GM12878 (cell line): ENCODE measurements around the gene CTRB2. TPM values are rescaled to one million over a fixed set of nuclear protein-coding genes. Genes with fewer than 3 reads are reported as not detected.
"Not testable (repeated sequence)": the region's sequence is repeated elsewhere in the genome, so short reads cannot be mapped to it uniquely, and the experiment has no call there.

Experiments used
- ATAC-seq: fragments of 200-7000 bp; cut with Tn5 transposase; 3 replicates; pipeline ENCODE4 v1.9.1; 2020; ENCODE audit warnings: mild to moderate bottlenecking, moderate library complexity
- BruUV-seq: library from RNA; stranded (reverse); fragments of 400-500 nt; replicated peaks from 2 replicates; lab custom pipeline; 2021; lab: Mats Ljungman, UMichigan
- CTCF ChIA-PET: fragments of 300-600 bp; sonication (Branson Sonifier 250); formaldehyde crosslinking; extraction: SDS; loops from one replicate; lab custom pipeline; 2021; ENCODE audit warnings: inconsistent platforms; lab: Yijun Ruan, JAX
- POLR2A ChIA-PET: fragments of 350-600 bp; formaldehyde crosslinking; extraction: SDS; loops from one replicate; lab custom pipeline; 2021; ENCODE audit warnings: inconsistent platforms; lab: Charles Lee
- RAD21 ChIA-PET: fragments of 300-600 bp; sonication (Branson Sonifier 250); formaldehyde crosslinking; loops from one replicate; lab custom pipeline; 2023; ENCODE audit warnings: antibody characterized with exemption; ENCODE audit not compliant: unreplicated experiment; lab: Charles Lee
- SMC1A ChIA-PET: fragments of 300-600 bp; sonication (Branson Sonifier 250); formaldehyde crosslinking; loops from one replicate; lab custom pipeline; 2023; ENCODE audit not compliant: unreplicated experiment, uncharacterized antibody; lab: Charles Lee
- DNase-seq: peaks from one replicate; pipeline ENCODE4 v3.0.0-alpha.2; 2011; ENCODE audit warnings: low read depth, low spot score
- FAIRE-seq: peaks from 3 replicates; lab custom pipeline; 2011; peaks lifted over from hg19 to GRCh38; lab: Jason Lieb, UNC
- H2AFZ ChIP-seq: 2 replicates; pipeline ENCODE4 v1.6.0; 2011; ENCODE audit warnings: low read depth, low read length, control low read depth; ENCODE audit not compliant: control insufficient read depth
- H3K27ac ChIP-seq: 2 replicates; pipeline ENCODE4 v1.5.1; 2011; ENCODE audit warnings: control low read depth; ENCODE audit not compliant: control insufficient read depth, insufficient read depth
- H3K27me3 ChIP-seq, 2 experiments: replicated peaks in 1 of 2; 2 replicates each; pipeline versions ENCODE4 v1.6.0 to v1.6.1; 2011; ENCODE audit warnings: low read length in 1 of 2; ENCODE audit not compliant: control insufficient read depth in 2 of 2, insufficient read depth in 2 of 2
- H3K36me3 ChIP-seq, 2 experiments: 2 replicates each; pipeline ENCODE4 v1.5.1; 2011; ENCODE audit warnings: low read length in 1 of 2; ENCODE audit not compliant: control insufficient read depth in 2 of 2, insufficient read depth in 2 of 2
- H3K4me1 ChIP-seq: 2 replicates; pipeline ENCODE4 v1.6.1; 2011; ENCODE audit warnings: mild to moderate bottlenecking, low read length, moderate library complexity, mixed read lengths; ENCODE audit not compliant: control insufficient read depth, insufficient read depth
- H3K4me2 ChIP-seq: 2 replicates; pipeline ENCODE4 v1.6.0; 2011; ENCODE audit warnings: control low read depth; ENCODE audit not compliant: control insufficient read depth, insufficient read depth
- H3K4me3 ChIP-seq: fragments of 200-600 bp; sonication (generic); 2 replicates; pipeline ENCODE4 v1.5.1; 2016
- H3K79me2 ChIP-seq: 2 replicates; pipeline ENCODE4 v1.6.0; 2011; ENCODE audit warnings: low read length; ENCODE audit not compliant: control insufficient read depth, insufficient read depth
- H3K9ac ChIP-seq: 2 replicates; pipeline ENCODE4 v1.8.0; 2011; ENCODE audit warnings: low read length, control low read depth, mixed read lengths; ENCODE audit not compliant: control insufficient read depth, insufficient read depth
- H3K9me3 ChIP-seq: replicated peaks from 3 replicates; pipeline ENCODE4 v1.5.1; 2011; ENCODE audit warnings: mild to moderate bottlenecking, low read length; ENCODE audit not compliant: control insufficient read depth, insufficient read depth
- H4K20me1 ChIP-seq: 2 replicates; pipeline ENCODE4 v1.6.0; 2011; ENCODE audit not compliant: control insufficient read depth, insufficient read depth
- CBX3 ChIP-seq: fragments of 200-600 bp; sonication (generic); IDR thresholded peaks from 2 replicates; pipeline ENCODE4 v1.6.1; 2016; ENCODE audit warnings: low read depth, borderline replicate concordance
- HCFC1 ChIP-seq: fragments of 150-350 bp; IDR thresholded peaks from 2 replicates; pipeline ENCODE4 v1.6.1; 2014; ENCODE audit warnings: low read length
- POLR2AphosphoS5 ChIP-seq: IDR thresholded peaks from 2 replicates; pipeline ENCODE4 v1.6.1; 2011; ENCODE audit warnings: mild to moderate bottlenecking, low read length, inconsistent platforms
- TBL1XR1 ChIP-seq: IDR thresholded peaks from 2 replicates; pipeline ENCODE4 v1.6.1; 2012; ENCODE audit warnings: low read depth, low read length, improper control_type of control experiment
- WGBS: methylation state at CpG from one replicate; pipeline ENCODE4 v1.1.6; 2016; ENCODE audit warnings: low lambda C conversion rate; ENCODE audit not compliant: insufficient replicate concordance, insufficient coverage; ENCODE audit errors: missing lambda C conversion rate; 5-methylcytosine and 5-hydroxymethylcytosine counted together
- in situ Hi-C: fragments of 300-500 bp; cut with MboI; formaldehyde crosslinking; loops from 9 replicates; pipeline ENCODE4 v1.14.3; 2018; ENCODE audit warnings: mixed read lengths
- intact Hi-C: fragments of 100-400 bp; cut with micrococcal nuclease; formaldehyde crosslinking; loops from one replicate; pipeline ENCODE4 v1.14.2; 2022; ENCODE audit not compliant: unreplicated experiment
- polyA plus RNA-seq, 11 experiments: library from polyadenylated mRNA; depleted of rRNA in 4 of 11; unstranded in 6 of 11; stranded (reverse) in 5 of 11; fragments of >200 nt; fragmentation: Nextera tagmentation in 4 of 11; fragmentation: Illumina TruSeq in 1 of 11; extraction: Ambion mirVana in 4 of 11; extraction: Trizol in 1 of 11; gene quantifications; 1 replicate in 1 of 11; 2 replicates in 10 of 11; pipeline versions ENCODE4 v1.2.1 to v1.2.3, GENCODE V29; 2011 to 2016; ENCODE audit warnings: inconsistent platforms in 2 of 11, missing spikeins in 2 of 11, low read depth in 1 of 11
- total RNA-seq, 4 experiments: library from RNA; depleted of rRNA in 3 of 4; stranded (reverse); fragments of >200 nt in 3 of 4; fragmentation: Illumina TruSeq in 1 of 4; extraction: Trizol in 1 of 4; gene quantifications; 2 replicates each; pipeline versions ENCODE4 v1.2.1 to v1.2.3, GENCODE V29; 2013 to 2021
- TF ChIP-seq, protein P1 (sequence below), 3 experiments: IDR thresholded peaks in 2 of 3; conservative IDR thresholded peaks in 1 of 3; 2 replicates each; pipeline ENCODE4 v1.5.1; 2011; ENCODE audit warnings: low read depth in 3 of 3, low read length in 3 of 3, mild to moderate bottlenecking in 3 of 3, control low read depth in 2 of 3, moderate library complexity in 2 of 3, inconsistent platforms in 1 of 3, mixed read lengths in 1 of 3; ENCODE audit not compliant: control insufficient read depth in 2 of 3, insufficient read depth in 1 of 3; ENCODE audit errors: extremely low read depth in 1 of 3

The CTRB2 gene
- total and polyA plus RNA-seq, 10 of the 15 experiments (the other 5 are each of a cell fraction or from before 2014, with no cell fraction given), result 9.4 TPM; not detected in 9

DNA sequence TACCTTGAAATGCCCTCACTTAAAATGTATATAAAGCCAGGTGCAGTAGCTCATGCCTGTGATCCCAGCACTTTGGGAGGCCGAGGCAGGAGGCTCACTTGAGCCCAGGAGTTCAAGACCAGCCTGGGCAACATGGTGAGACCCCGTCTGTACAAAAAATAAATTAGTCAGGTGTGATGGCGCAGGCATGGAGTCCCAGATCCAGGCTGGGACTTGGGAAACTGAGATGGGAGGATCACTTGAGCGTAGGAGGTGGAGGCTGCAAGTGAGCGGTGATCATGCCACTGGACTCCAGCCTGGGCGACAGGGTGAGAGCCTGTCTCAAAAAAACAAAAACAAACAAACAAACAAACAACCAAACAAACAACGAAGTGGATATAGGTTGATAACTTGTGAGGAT, 2.6 kb upstream of the CTRB2 start:
- H3K27ac ChIP-seq, POLR2A ChIA-PET, H3K27me3 ChIP-seq, H3K9ac ChIP-seq, H3K4me2 ChIP-seq, ATAC-seq, BruUV-seq, H3K36me3 ChIP-seq, H2AFZ ChIP-seq, H4K20me1 ChIP-seq, intact Hi-C loops, H3K79me2 ChIP-seq, DNase-seq, H3K4me3 ChIP-seq, RAD21 ChIA-PET, SMC1A ChIA-PET, in situ Hi-C loops, FAIRE-seq, H3K4me1 ChIP-seq, H3K9me3 ChIP-seq: not testable (repeated sequence)
- CTCF ChIA-PET, result interaction anchor here (1.5 to 1.6 kb wide), 2 partner anchors 10 to 147 kb away, joined by 3 to 8 read pairs; no protein-coding TSS in a partner anchor
- 43% methylated on average over 7 of the region's 7 CpGs for WGBS

DNA sequence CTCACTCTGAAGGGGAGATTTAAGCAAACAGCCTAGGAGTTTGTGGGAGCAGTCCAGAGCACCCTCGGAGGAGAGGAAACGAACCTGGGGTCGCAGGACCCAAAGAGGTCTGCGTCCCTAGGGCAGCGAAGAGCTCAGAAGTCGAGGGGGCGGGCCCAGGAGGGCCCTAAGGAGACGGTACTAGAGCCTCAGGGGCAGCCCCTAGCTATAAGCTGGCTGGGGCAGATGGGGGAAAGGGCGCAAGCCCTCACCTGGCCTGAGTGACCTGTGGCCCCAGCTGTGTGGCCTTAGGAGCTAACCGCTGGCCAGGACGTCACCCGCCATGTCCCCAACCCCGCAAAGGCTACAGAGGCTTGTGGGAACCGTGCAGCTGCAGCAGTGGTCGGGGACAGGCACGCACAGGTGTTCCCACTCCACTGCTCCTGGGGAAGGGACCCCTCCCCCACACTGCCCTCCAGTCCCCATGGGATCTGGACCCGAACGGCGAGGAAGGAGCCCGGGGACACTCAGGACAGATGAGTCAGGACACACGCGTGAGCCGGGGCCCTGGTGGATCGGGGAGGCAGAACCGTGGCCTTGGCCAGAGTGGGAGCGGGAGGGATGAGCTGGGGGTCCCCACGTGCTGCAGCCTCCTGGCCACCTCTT, 2.0 kb upstream of the CTRB2 start:
- in situ Hi-C loops, result no loop called here
- H3K36me3 ChIP-seq, result no peaks in the 10 kb centered on the region
- H3K4me3 ChIP-seq, result no peak overlapping the region
- ChIA-PET SMC1A (no interaction called here), CTCF (interaction anchor here (0.6 to 1.6 kb wide), 4 partner anchors 9 to 171 kb away, joined by 3 to 8 read pairs (median 3); no protein-coding TSS in a partner anchor), RAD21 (interaction anchor here (0.9 kb wide), 1 partner anchor 10 kb away, joined by 3 read pairs; no protein-coding TSS in a partner anchor), POLR2A (no interaction called here)
- H3K27ac ChIP-seq, result no peak overlapping the region
- no peaks in the 10 kb centered on the region for H3K79me2 ChIP-seq
- 65% methylated on average over 27 of the region's 27 CpGs for WGBS
- H3K27me3 ChIP-seq, result no peaks in the 10 kb centered on the region
- no peaks in the 10 kb centered on the region for H4K20me1 ChIP-seq
- no peaks in the 10 kb centered on the region for H3K9me3 ChIP-seq
- ATAC-seq (no peak), DNase-seq (no peak), FAIRE-seq (no peak)
- no TSS peak for BruUV-seq
- peaks cover 5% of the 10 kb centered on the region for H3K4me1 ChIP-seq
- no peak overlapping the region for H2AFZ ChIP-seq
- intact Hi-C loops, result no loop called here
- H3K4me2 ChIP-seq, result no peak overlapping the region
- TF ChIP-seq, protein P1, sequence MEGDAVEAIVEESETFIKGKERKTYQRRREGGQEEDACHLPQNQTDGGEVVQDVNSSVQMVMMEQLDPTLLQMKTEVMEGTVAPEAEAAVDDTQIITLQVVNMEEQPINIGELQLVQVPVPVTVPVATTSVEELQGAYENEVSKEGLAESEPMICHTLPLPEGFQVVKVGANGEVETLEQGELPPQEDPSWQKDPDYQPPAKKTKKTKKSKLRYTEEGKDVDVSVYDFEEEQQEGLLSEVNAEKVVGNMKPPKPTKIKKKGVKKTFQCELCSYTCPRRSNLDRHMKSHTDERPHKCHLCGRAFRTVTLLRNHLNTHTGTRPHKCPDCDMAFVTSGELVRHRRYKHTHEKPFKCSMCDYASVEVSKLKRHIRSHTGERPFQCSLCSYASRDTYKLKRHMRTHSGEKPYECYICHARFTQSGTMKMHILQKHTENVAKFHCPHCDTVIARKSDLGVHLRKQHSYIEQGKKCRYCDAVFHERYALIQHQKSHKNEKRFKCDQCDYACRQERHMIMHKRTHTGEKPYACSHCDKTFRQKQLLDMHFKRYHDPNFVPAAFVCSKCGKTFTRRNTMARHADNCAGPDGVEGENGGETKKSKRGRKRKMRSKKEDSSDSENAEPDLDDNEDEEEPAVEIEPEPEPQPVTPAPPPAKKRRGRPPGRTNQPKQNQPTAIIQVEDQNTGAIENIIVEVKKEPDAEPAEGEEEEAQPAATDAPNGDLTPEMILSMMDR (IDR thresholded peaks at IDR 0.05 in 2 of 3, conservative IDR thresholded peaks at IDR 0.05 in 1 of 3; ENCODE audit: control insufficient read depth in 2 of 3, extremely low read depth in 1 of 3, insufficient read depth in 1 of 3, low read depth in 3 of 3, low read length in 3 of 3), result no peak
- TF ChIP-seq TBL1XR1, result no peak
- TF ChIP-seq CBX3, result no peak
- TF ChIP-seq POLR2AphosphoS5, result no peak
- no peak for TF ChIP-seq HCFC1
- no peak overlapping the region for H3K9ac ChIP-seq
